GM18526 (cell line): Measurements from ENCODE around the gene OSBPL6.

Source experiments
- POLR2A ChIP-seq: IDR thresholded peaks from 3 replicates; pipeline ENCODE4 v1.6.1; 2011; ENCODE audit not compliant: insufficient read length; ENCODE audit errors: extremely low read depth

OSBPL6 gene

DNA sequence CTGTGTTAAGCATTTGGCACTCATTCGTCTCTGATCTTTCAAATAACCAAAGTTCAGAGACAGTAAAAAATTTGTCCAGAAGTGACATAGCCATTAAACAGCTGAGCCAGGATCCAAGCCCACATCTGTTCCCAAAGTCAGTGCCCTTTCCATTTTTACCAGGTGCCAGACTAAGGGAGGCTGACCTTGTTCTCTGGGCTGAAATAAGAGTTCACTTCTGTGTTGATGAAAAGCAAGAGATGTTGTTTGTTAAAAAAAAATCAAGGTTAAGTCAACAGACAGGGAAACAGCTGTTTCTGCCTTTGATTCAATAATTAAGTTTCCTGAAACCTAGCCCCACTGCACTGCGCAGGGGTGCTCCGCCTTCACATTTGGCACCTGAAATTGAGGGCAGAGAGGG, 139.5 kb downstream of the OSBPL6 start:
- no peak for TF ChIP-seq POLR2A

DNA sequence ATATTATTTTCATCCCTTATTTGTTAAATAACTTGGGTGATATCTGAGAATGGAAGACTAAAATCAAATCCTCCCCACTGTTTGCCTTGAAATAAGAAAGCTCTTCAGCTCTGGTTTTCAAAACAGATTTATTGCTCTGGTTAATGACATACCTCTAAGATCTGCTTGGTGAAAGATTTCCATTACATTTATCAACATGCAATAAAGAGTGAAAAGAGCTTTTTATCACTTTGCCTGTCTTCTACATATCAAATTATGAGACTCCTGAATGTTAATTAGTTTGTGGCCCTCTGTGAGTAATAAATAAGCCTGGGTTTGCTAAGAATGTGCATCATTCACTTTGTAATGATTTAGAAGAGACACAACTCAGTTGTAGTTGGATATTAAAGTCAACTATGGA, 140.9 kb downstream of the OSBPL6 start:
- no peak for TF ChIP-seq POLR2A

DNA sequence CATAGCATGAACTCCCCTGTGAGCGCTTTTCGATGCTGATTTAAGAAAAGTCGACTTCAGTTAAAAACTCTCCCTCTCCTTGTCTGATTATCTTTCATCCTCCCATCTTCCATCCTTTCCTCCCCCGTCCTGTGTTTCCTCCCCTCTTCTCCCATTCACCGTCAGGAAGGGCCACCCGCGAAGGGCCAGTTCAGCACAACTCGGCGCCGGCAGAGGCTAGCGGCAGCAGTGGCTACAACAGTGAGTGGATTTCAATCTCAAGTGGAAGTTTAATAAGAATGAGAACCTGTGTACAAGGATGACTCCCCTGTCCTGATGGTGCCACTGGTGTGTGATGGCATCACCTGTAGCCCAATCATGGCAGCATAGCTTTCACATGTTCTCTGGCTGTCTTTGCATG, 149.8 kb downstream of the OSBPL6 start:
- no peak for TF ChIP-seq POLR2A

DNA sequence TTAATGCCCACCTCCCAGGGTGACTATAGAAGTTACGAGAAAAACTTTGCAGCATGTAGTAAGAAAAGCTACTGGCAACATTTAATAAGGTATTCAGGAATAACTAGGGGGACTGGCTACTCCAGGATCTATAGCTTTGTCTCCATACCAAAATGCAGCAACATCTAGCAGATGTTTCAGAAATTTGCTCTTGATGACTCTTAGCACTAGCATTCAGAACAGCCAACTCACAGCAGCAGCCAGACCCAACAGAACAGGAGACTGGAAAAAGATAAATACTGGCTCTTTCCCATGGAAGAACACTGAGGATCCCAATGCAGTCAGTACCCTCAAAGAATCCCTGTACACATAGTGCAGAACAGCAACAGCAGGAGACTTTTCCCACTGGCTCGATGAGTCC, 151.6 kb downstream of the OSBPL6 start:
- no peak for TF ChIP-seq POLR2A

DNA sequence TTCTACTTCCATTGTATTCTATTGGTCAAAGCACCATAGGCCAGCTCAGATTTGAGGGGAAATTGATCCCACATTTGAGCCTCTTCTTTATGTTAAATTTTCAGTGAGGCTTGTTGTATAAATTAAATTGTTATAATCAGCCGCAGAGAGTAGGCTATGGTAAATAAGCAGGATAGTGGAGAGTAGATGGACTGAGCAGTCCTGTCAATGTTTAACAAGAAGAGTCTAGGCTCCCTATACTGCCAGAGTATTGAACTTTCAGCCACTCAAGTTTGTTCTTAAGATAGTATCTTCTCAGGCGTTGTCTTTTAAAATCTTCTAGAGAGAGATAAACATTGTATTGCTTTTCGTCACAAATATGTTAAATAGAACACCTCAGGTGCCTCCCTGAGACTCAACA, 155.7 kb downstream of the OSBPL6 start:
- no peak for TF ChIP-seq POLR2A

DNA sequence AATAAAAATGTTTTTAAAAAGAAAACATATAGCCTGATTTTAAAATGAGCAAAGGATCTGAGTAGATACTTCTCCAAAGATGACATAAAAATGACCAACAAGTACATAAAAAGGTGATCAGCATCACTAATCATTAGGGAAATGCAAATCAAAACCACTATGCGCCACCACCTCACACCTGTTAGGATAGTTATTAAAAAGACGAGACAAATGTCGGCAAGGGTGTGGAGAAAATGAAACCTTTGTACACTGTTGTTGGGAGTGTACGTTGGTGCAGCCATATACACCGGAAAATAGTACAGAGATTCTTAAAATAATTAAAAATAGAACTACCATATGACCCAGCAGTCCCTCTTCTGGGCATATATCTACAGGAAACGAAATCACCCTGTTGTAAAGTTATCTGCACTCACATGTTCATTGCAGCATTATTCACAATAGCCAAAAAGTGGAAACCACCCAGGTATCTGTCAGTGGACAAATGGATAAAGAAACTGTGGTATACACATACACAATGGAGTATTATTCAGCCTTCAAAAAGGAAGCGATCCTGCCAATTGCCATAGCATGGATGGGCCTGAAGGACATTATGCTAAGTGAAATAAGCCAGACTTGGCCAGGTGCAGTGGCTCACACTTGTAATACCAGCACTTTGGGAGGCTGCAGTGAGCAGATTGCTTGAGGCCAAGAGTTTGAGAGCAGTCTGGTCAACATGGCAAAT, 165.0 kb downstream of the OSBPL6 start:
- TF ChIP-seq POLR2A: no peak

DNA sequence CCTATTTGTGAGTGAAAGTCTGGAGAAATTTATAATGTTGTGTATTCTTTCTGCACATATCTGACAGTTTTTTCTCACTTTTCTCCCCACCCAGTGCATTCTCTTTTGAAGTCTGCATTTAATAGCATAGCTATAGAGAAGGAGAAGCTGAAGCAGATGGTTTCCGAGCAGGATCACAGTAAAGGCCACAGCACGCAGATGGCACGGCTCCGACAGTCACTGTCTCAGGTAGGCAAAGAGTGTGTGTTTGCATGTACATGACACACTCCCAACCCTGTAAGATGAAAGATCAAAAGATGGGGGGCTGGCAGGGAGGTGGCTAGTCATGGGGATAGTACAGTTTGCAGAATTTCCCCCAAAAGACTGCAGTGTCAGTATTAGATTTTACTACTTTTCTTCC, 167.3 kb downstream of the OSBPL6 start:
- no peak for TF ChIP-seq POLR2A

DNA sequence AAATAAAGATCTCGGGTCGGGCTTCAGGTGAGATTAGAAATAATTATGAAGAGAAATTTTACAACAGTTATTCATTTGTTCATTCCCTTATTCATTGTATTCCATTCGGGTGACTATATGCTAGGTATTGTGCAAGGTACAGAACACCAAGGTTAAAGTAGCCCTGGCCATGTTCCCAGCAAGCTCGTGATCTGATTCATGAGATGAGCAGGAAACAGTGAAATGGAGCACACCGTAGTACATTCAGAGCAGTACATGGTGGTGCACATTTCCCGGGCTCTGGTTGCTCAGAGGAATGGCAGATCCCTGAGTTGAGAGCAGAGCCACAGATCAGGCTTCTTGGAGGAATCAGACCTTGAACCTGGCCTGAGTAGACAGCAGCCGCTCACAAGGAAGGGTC, 168.9 kb downstream of the OSBPL6 start:
- TF ChIP-seq POLR2A: no peak

DNA sequence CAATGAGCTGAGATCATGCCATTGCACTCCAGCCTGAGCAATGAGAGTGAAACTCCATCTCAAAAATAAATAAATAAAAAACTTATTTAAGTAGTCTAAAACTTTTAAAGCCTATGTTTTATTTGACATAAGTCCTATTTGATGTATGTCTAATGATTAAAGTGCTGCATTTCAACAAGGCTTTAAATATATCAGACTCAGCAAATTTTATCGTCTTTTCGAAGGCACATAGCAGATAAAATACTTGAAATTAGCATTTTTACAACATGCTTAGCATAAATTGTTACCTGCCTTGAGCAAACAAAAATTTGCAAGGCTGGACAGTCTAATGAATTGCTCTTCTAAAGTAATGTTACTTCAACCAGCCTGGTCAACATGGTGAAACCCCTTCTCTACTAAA, 170.8 kb downstream of the OSBPL6 start:
- no peak for TF ChIP-seq POLR2A

DNA sequence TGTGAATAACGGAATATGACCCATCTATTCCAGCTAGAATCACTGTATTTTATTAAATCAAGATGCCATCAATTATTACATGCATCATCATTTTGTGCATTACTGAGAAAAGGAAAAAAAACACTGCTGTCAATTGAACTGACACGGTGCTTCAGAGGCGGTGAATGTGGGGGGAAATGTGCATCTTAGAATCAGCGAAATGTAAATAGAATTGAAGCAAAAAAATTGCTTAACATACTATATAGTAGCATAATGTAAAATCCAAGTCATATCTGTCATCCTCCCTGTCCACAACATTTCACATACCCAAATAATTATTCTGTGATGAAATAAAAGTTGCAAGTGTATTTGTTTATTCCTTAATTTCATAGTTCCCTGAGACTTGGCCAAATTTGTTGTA, 172.1 kb downstream of the OSBPL6 start:
- TF ChIP-seq POLR2A: no peak

DNA sequence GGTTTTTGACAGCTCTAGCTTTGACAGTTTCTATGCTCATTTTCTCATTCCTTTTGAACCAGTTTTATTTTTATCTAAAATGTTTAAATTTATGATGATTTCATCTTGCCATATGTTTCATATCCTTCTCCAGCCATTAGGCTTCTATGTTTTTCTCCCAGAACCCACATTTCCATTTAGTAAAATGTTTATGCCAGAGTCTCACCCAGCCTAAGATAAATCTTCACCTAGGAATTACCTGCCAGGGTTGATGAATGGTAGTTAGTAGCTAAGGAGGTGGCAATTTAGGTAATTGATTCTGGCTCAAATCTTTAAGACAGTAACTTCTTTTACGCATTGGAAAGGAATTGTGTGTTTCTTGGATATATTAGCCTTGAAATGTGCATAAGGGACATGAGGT, 173.0 kb downstream of the OSBPL6 start:
- TF ChIP-seq POLR2A: no peak

DNA sequence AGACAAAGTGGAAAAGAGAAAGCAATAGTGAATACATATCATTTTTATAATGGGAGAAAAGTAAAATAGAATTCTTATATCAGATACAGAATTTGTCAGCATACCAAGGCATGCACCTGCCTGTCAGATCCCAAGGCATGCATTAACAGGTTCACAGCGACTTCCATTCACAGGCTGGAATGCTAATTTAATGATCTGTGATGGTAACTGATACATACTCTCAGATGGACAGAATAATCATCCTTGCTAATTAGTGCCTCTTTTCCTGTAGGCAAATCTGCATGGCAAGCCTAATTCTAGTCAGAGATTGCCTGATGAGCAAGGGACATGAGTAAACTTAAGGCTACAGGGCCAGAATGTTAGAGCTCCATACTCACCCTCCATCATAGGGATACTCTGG, 180.6 kb downstream of the OSBPL6 start:
- TF ChIP-seq POLR2A: no peak

DNA sequence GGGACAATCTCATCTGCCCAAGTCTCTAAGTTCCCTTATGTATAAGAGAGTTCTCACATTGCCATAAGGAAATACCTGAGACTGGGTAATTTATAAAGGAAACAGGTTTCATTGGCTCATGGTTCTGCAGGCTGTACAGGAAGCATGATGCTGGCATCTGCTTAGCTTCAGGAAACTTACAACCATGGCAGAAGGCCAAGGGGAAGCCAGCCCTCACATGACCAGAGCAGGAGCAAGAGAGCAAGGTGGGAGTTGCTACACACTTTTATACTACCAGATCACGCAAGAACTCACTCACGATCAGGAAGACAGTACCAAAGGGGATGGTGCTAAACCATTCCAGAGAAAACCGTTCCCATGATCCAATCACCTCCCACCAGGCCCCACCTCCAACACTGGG, 182.7 kb downstream of the OSBPL6 start:
- no peak for TF ChIP-seq POLR2A

DNA sequence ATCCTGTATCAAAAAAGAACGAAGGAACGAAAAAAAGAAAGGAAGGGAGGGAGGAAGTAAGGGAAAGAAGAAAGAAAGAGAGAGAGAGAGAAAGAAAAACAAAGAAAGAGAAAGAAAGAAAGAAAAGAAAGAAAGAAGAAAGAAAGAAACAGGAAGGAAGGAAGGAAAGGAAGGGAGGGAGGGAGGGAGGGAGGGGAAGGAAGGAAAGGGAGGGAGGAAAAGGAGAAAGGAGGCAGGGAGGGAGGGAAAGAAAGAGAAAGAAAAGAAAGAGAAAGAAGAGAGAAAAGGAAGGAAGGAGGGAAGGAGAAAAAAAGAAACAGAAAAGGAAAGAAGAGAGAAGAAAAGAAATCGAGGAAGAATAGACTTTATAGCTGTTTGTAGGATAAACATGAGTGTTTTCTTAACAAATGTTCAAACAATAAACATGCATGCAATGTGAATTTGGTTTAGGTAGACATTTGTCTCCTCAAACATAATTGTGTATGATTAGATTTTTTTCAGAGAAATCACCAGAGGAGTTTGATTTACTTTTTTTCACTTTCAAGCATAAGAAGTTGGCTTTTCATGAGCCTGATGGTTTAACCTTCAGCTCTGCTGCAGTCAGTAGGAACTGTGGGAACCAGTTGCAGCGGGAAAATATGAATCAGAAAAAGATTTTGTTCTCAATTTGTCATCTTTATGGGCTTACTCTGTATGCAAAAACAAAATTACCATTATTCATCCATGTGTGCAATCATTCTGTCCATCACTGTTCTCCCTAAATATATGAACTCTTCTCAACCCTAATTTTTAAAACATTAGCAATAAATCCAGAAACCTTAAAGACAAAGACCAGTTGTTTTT, 185.1 kb downstream of the OSBPL6 start:
- TF ChIP-seq POLR2A: no peak

DNA sequence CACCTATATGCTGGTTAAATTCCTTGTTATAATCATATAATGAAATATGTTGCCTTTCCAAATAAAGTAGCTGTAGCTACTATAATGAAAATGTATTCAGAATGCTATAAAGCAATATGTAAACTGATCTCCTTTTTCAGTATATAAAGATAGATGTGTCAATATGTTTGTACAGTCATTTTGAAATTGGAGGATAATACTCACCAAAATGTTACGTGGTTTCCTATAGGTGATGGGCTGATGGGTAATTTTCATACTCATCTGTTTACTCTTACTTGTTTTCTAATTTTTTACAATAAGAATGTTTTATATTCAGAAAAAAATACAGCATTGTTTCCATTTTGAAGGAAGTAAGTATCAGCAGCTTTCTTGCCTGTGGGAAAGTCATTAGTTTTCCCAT, 186.5 kb downstream of the OSBPL6 start:
- TF ChIP-seq POLR2A: no peak

DNA sequence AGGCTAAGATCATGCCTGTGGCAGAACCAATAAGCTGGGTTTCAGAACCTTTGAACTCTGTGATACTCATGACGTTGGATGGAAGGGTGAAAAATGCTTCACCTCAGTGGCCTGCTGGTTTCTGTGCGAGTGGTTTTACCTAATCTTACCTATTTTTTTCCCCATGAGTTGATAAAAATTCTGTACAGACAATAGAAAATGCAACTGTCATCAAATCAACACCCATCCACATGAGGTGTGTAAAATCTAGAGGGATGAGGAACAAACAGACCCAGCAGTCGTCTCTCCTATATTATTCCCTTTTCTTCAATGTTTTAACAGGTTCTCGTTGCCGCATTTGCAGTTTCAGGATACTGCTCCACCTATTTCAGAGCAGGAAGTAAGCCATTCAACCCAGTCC, 189.4 kb downstream of the OSBPL6 start:
- no peak for TF ChIP-seq POLR2A
